22Rv1 (cell line): ENCODE measurements around the gene IGFL3.

Source experiments
- CTCF ChIP-seq: fragments of 450-650 bp; IDR thresholded peaks from 2 replicates; pipeline ENCODE4 v1.5.1; 2017; ENCODE audit warnings: mild to moderate bottlenecking
- ZFX ChIP-seq: fragments of 450-650 bp; IDR thresholded peaks from 2 replicates; pipeline ENCODE4 v1.6.1; 2017; ENCODE audit warnings: antibody characterized with exemption, borderline replicate concordance

- TF ChIP-seq ZFX (no peak), CTCF (no peak)
Observed at GRCh38 chr19:46107371-46107770, 17.1 kb downstream of the IGFL3 start.
